HepG2 (cell line): ENCODE measurements around the gene SNX12. TPM values are rescaled to one million over a fixed set of nuclear protein-coding genes. Genes with fewer than 3 reads are reported as not detected.

Source experiments
- ASH2L ChIP-seq: fragments of 300-600, 200-600 bp; sonication (generic); IDR thresholded peaks from 2 replicates; pipeline ENCODE4 v1.7.0; 2017; ENCODE audit warnings: low read depth, mild to moderate bottlenecking, moderate library complexity, mixed read lengths, low read length; ENCODE audit not compliant: insufficient read length
- HDAC2 ChIP-seq: sonication (generic); formaldehyde crosslinking; IDR thresholded peaks from 2 replicates; pipeline ENCODE4 v1.4.0; 2020; ENCODE audit warnings: missing genetic modification reagents
- HMG20A ChIP-seq: IDR thresholded peaks from 2 replicates; pipeline ENCODE4 v1.6.1; 2016; ENCODE audit warnings: borderline replicate concordance
- JUN ChIP-seq: sonication (generic); formaldehyde crosslinking; IDR thresholded peaks from 2 replicates; pipeline ENCODE4 v1.4.0; 2020; ENCODE audit warnings: mild to moderate bottlenecking, missing genetic modification reagents
- MZF1 ChIP-seq: sonication (generic); formaldehyde crosslinking; IDR thresholded peaks from 2 replicates; pipeline ENCODE4 v1.8.1; 2023; ENCODE audit warnings: mild to moderate bottlenecking, missing genetic modification reagents, borderline replicate concordance
- NFYB ChIP-seq: sonication (generic); formaldehyde crosslinking; IDR thresholded peaks from 2 replicates; pipeline ENCODE4 v1.4.0; 2020; ENCODE audit warnings: missing genetic modification reagents
- PAWR ChIP-seq: sonication (generic); formaldehyde crosslinking; IDR thresholded peaks from 2 replicates; pipeline ENCODE4 v1.4.0; 2020; ENCODE audit warnings: missing genetic modification reagents, mild to moderate bottlenecking, borderline replicate concordance
- RNF2 ChIP-seq: fragments of 450-650 bp; conservative IDR thresholded peaks from 2 replicates; pipeline ENCODE4 v1.6.1; 2016; ENCODE audit warnings: low read depth
- SOX5 ChIP-seq: IDR thresholded peaks from 2 replicates; pipeline ENCODE4 v1.6.1; 2016; ENCODE audit warnings: borderline replicate concordance
- SRY ChIP-seq: sonication (generic); formaldehyde crosslinking; IDR thresholded peaks from 2 replicates; pipeline ENCODE4 v1.8.0; 2022; ENCODE audit warnings: mild to moderate bottlenecking, missing genetic modification reagents
- ZNF253 ChIP-seq: sonication (generic); formaldehyde crosslinking; IDR thresholded peaks from 2 replicates; pipeline ENCODE4 v1.8.0; 2022; ENCODE audit warnings: mild to moderate bottlenecking, missing genetic modification reagents, borderline replicate concordance
- ZNF274 ChIP-seq: sonication (generic); formaldehyde crosslinking; IDR thresholded peaks from 2 replicates; pipeline ENCODE4 v1.5.1; 2020; ENCODE audit warnings: mild to moderate bottlenecking, missing genetic modification reagents
- polyA plus RNA-seq, 8 experiments: library from polyadenylated mRNA; depleted of rRNA in 3 of 8; stranded (reverse) in 7 of 8; unstranded in 1 of 8; fragments of >200 nt; fragmentation: Illumina TruSeq in 4 of 8; extraction: Trizol in 4 of 8; gene quantifications; 2 replicates each; pipeline versions ENCODE4 v1.2.1 to v1.2.3, GENCODE V29; 2011 to 2016; ENCODE audit warnings: low read depth in 4 of 8, missing spikeins in 1 of 8, mixed read lengths in 1 of 8; ENCODE audit not compliant: insufficient read depth in 1 of 8
- total RNA-seq, 5 experiments: library from RNA; depleted of rRNA; stranded (reverse); fragments of >200 nt; fragmentation: Illumina TruSeq; extraction: Trizol; gene quantifications; 2 replicates each; pipeline ENCODE4 v1.2.3, GENCODE V29; 2016; ENCODE audit warnings: low read depth in 1 of 5
- TF ChIP-seq, protein P1 (sequence below): sonication (generic); formaldehyde crosslinking; IDR thresholded peaks from 2 replicates; pipeline ENCODE4 v1.4.0; 2020; ENCODE audit warnings: missing genetic modification reagents, borderline replicate concordance
- TF ChIP-seq, protein P2 (sequence below): sonication (generic); formaldehyde crosslinking; IDR thresholded peaks from 2 replicates; pipeline ENCODE4 v1.4.0; 2020; ENCODE audit warnings: missing genetic modification reagents, borderline replicate concordance
- TF ChIP-seq, protein P3 (sequence below): sonication (generic); formaldehyde crosslinking; IDR thresholded peaks from 2 replicates; pipeline ENCODE4 v1.4.0; 2020; ENCODE audit warnings: missing genetic modification reagents
- TF ChIP-seq, protein P4 (sequence below): IDR thresholded peaks from 2 replicates; pipeline ENCODE4 v1.6.1; 2016
- TF ChIP-seq, protein P5 (sequence below): sonication (generic); formaldehyde crosslinking; IDR thresholded peaks from 2 replicates; pipeline ENCODE4 v1.5.0; 2020; ENCODE audit warnings: missing genetic modification reagents, mild to moderate bottlenecking, borderline replicate concordance

SNX12 gene
- total and polyA plus RNA-seq, 2 of the 13 experiments (the other 11 are each of a cell fraction or from before 2014, with no cell fraction given), result 30.3 to 42.2 TPM

DNA sequence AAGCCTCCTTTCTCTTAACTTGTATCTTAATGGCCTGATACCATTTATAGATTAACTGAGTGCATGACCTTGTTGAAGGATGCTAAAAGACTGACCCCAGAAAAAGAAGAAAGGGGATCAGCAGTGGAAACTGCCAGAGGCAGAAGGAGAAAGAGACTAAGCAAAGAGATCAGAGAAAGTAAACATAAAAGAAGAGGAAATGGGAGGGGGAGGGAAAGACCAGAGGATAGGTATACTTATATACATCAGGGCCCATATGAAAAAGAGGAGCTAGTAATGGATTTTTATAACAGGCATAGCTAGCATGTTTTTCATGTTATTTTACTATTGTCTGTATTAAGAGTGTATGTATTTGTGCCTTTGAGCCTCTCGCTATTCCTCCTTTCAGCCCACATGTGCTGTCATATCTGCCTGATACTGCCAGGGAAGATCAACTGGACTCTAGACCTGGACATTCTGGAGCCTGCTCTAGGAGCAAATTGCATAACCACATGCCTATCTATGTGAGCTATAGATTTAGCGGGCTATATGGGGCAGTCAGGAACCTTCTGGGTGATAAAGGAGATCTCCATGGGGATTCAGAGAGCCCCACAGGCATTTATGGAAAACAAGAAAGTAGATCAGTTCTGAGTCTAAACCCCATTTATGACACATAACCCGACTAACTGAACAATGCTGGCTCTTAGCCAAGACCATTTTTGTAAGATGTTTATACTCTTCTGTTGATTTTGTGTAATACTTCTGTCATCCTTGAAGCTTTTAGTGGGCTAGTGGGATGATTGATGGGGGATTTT lies 13.4 kb upstream of the SNX12 start (continued):
- TF ChIP-seq, protein P1, sequence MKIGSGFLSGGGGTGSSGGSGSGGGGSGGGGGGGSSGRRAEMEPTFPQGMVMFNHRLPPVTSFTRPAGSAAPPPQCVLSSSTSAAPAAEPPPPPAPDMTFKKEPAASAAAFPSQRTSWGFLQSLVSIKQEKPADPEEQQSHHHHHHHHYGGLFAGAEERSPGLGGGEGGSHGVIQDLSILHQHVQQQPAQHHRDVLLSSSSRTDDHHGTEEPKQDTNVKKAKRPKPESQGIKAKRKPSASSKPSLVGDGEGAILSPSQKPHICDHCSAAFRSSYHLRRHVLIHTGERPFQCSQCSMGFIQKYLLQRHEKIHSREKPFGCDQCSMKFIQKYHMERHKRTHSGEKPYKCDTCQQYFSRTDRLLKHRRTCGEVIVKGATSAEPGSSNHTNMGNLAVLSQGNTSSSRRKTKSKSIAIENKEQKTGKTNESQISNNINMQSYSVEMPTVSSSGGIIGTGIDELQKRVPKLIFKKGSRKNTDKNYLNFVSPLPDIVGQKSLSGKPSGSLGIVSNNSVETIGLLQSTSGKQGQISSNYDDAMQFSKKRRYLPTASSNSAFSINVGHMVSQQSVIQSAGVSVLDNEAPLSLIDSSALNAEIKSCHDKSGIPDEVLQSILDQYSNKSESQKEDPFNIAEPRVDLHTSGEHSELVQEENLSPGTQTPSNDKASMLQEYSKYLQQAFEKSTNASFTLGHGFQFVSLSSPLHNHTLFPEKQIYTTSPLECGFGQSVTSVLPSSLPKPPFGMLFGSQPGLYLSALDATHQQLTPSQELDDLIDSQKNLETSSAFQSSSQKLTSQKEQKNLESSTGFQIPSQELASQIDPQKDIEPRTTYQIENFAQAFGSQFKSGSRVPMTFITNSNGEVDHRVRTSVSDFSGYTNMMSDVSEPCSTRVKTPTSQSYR (CRISPR knock-in tag), result peak; percentile 42; the same call in 1 of the 2 replicates
- TF ChIP-seq RNF2 (no peak), NFYB (CRISPR knock-in tag) (no peak), SRY (CRISPR knock-in tag) (no peak), ZNF253 (CRISPR knock-in tag) (no peak), HDAC2 (peak; percentile 56; the same call in 1 of the 2 replicates), ASH2L (peak; percentile 59), ZNF274 (no peak), JUN (0 out of 2 replicates have a peak, but pooled peaks have one; percentile 21), HMG20A (CRISPR knock-in tag) (0 out of 2 replicates have a peak, but pooled peaks have one; percentile 33), MZF1 (CRISPR knock-in tag) (no peak), SOX5 (CRISPR knock-in tag) (peak; percentile 15; the same call in 1 of the 2 replicates), PAWR (CRISPR knock-in tag) (no peak)
- TF ChIP-seq, protein P2, sequence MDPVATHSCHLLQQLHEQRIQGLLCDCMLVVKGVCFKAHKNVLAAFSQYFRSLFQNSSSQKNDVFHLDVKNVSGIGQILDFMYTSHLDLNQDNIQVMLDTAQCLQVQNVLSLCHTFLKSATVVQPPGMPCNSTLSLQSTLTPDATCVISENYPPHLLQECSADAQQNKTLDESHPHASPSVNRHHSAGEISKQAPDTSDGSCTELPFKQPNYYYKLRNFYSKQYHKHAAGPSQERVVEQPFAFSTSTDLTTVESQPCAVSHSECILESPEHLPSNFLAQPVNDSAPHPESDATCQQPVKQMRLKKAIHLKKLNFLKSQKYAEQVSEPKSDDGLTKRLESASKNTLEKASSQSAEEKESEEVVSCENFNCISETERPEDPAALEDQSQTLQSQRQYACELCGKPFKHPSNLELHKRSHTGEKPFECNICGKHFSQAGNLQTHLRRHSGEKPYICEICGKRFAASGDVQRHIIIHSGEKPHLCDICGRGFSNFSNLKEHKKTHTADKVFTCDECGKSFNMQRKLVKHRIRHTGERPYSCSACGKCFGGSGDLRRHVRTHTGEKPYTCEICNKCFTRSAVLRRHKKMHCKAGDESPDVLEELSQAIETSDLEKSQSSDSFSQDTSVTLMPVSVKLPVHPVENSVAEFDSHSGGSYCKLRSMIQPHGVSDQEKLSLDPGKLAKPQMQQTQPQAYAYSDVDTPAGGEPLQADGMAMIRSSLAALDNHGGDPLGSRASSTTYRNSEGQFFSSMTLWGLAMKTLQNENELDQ (CRISPR knock-in tag), result no peak
- TF ChIP-seq, protein P3, sequence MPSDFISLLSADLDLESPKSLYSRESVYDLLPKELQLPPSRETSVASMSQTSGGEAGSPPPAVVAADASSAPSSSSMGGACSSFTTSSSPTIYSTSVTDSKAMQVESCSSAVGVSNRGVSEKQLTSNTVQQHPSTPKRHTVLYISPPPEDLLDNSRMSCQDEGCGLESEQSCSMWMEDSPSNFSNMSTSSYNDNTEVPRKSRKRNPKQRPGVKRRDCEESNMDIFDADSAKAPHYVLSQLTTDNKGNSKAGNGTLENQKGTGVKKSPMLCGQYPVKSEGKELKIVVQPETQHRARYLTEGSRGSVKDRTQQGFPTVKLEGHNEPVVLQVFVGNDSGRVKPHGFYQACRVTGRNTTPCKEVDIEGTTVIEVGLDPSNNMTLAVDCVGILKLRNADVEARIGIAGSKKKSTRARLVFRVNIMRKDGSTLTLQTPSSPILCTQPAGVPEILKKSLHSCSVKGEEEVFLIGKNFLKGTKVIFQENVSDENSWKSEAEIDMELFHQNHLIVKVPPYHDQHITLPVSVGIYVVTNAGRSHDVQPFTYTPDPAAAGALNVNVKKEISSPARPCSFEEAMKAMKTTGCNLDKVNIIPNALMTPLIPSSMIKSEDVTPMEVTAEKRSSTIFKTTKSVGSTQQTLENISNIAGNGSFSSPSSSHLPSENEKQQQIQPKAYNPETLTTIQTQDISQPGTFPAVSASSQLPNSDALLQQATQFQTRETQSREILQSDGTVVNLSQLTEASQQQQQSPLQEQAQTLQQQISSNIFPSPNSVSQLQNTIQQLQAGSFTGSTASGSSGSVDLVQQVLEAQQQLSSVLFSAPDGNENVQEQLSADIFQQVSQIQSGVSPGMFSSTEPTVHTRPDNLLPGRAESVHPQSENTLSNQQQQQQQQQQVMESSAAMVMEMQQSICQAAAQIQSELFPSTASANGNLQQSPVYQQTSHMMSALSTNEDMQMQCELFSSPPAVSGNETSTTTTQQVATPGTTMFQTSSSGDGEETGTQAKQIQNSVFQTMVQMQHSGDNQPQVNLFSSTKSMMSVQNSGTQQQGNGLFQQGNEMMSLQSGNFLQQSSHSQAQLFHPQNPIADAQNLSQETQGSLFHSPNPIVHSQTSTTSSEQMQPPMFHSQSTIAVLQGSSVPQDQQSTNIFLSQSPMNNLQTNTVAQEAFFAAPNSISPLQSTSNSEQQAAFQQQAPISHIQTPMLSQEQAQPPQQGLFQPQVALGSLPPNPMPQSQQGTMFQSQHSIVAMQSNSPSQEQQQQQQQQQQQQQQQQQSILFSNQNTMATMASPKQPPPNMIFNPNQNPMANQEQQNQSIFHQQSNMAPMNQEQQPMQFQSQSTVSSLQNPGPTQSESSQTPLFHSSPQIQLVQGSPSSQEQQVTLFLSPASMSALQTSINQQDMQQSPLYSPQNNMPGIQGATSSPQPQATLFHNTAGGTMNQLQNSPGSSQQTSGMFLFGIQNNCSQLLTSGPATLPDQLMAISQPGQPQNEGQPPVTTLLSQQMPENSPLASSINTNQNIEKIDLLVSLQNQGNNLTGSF (CRISPR knock-in tag), result no peak
- TF ChIP-seq, protein P4, sequence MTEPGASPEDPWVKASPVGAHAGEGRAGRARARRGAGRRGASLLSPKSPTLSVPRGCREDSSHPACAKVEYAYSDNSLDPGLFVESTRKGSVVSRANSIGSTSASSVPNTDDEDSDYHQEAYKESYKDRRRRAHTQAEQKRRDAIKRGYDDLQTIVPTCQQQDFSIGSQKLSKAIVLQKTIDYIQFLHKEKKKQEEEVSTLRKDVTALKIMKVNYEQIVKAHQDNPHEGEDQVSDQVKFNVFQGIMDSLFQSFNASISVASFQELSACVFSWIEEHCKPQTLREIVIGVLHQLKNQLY (CRISPR knock-in tag), result 0 out of 2 replicates have a peak, but pooled peaks have one; percentile 27
- TF ChIP-seq, protein P5, sequence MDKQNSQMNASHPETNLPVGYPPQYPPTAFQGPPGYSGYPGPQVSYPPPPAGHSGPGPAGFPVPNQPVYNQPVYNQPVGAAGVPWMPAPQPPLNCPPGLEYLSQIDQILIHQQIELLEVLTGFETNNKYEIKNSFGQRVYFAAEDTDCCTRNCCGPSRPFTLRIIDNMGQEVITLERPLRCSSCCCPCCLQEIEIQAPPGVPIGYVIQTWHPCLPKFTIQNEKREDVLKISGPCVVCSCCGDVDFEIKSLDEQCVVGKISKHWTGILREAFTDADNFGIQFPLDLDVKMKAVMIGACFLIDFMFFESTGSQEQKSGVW (CRISPR knock-in tag), result no peak
